ENCODE results near the gene BLOC1S6.
A peak's percentile ranks its signal among the peaks of the same experiment; 100 is the strongest.
"Not testable (repeated sequence)": the region's sequence is repeated elsewhere in the genome, so short reads cannot be mapped to it uniquely, and the experiment has no call there.

Gene BLOC1S6

GRCh38 chr15:45645026-45645980 lies 58.1 kb downstream of the BLOC1S6 start:
- H3K4me3 ChIP-seq (ENCODE audit: low read depth, low read length) = no peak overlapping the region
- no peak for TF ChIP-seq CTCF (IDR thresholded peaks at IDR 0.05; ENCODE audit: insufficient read depth, low read length, missing control alignments)
- peak; percentile 65 for DNase-seq (ENCODE audit: low read depth, low spot score)
- ChIA-PET POLR2A (interaction anchor here (0.6 kb wide), 1 partner anchor 29 kb away, joined by 3 read pairs; no protein-coding TSS in a partner anchor), CTCF (interaction anchor here (1.1 to 1.9 kb wide), 5 partner anchors 34 to 215 kb away, joined by 3 to 6 read pairs (median 4); no protein-coding TSS in a partner anchor)

GRCh38 chr15:45646220-45646619 lies 59.0 kb downstream of the BLOC1S6 start:
- TF ChIP-seq CTCF (IDR thresholded peaks at IDR 0.05; ENCODE audit: insufficient read depth, low read length, missing control alignments) = no peak
- DNase-seq (ENCODE audit: low read depth, low spot score) = no peak
- H3K4me3 ChIP-seq (ENCODE audit: low read depth, low read length) = no peak overlapping the region
- CTCF ChIA-PET = interaction anchor here (1.1 to 1.4 kb wide), 3 partner anchors 8 to 216 kb away, joined by 3 to 4 read pairs (median 3); no protein-coding TSS in a partner anchor
- POLR2A ChIA-PET = interaction anchor here (0.6 kb wide), 1 partner anchor 28 kb away, joined by 3 read pairs; no protein-coding TSS in a partner anchor

- ChIA-PET POLR2A (no interaction called here), CTCF (no interaction called here)
- H3K4me3 ChIP-seq (ENCODE audit: low read depth, low read length) = no peak overlapping the region
- no peak for TF ChIP-seq CTCF (IDR thresholded peaks at IDR 0.05; ENCODE audit: insufficient read depth, low read length, missing control alignments)
- no peak for DNase-seq (ENCODE audit: low read depth, low spot score)
Measured at GRCh38 chr15:45647828-45648227, 60.6 kb downstream of the BLOC1S6 start.

GRCh38 chr15:45648521-45649200 lies 61.5 kb downstream of the BLOC1S6 start:
- H3K4me3 ChIP-seq (ENCODE audit: low read depth, low read length) = no peak overlapping the region
- POLR2A ChIA-PET = no interaction called here
- DNase-seq (ENCODE audit: low read depth, low spot score) = no peak
- CTCF ChIA-PET = interaction anchor here (0.8 to 1.2 kb wide), 2 partner anchors 55 to 57 kb away, joined by 3 to 4 read pairs; no protein-coding TSS in a partner anchor
- TF ChIP-seq CTCF (IDR thresholded peaks at IDR 0.05; ENCODE audit: insufficient read depth, low read length, missing control alignments) = no peak

GRCh38 chr15:45650007-45650406 lies 62.8 kb downstream of the BLOC1S6 start:
- H3K4me3 ChIP-seq (ENCODE audit: low read depth, low read length); POLR2A ChIA-PET; DNase-seq (ENCODE audit: low read depth, low spot score); CTCF ChIA-PET: not testable (repeated sequence)

GRCh38 chr15:45650889-45651525 lies 63.8 kb downstream of the BLOC1S6 start:
- TF ChIP-seq CTCF (IDR thresholded peaks at IDR 0.05; ENCODE audit: insufficient read depth, low read length, missing control alignments) = no peak
- DNase-seq (ENCODE audit: low read depth, low spot score) = no peak
- CTCF ChIA-PET = no interaction called here
- H3K4me3 ChIP-seq (ENCODE audit: low read depth, low read length) = no peak overlapping the region
- POLR2A ChIA-PET = no interaction called here
